ENCODE data around the gene CAV2. TPM values are rescaled to one million over a fixed set of nuclear protein-coding genes. Genes with fewer than 3 reads are reported as not detected.

CAV2 gene
- total RNA-seq, 1 donor from 2014 or later: not detected

- no peak for TF ChIP-seq CTCF (IDR thresholded peaks at IDR 0.05)
- Mint-ChIP-seq H3K27ac (no peak overlapping the region), H3K27me3 (peaks cover 40% of the 10 kb centered on the region), H3K36me3 (ENCODE audit: low read depth) (no peaks in the 10 kb centered on the region), H3K4me1 (peaks cover 17% of the 10 kb centered on the region), H3K9me3 (no peaks in the 10 kb centered on the region), H3K4me3 (no peak overlapping the region)
- DNase-seq: no peak
- ChIA-PET CTCF (interaction anchor here (1.7 kb wide), 1 partner anchor 24 kb away, joined by 4 read pairs; no protein-coding TSS in a partner anchor), POLR2A (no interaction called here)
- intact Hi-C loops (cut with micrococcal nuclease): no loop called here
- no peak for ATAC-seq (ENCODE audit: low read depth)
Observed at GRCh38 chr7:116501425-116502167, 2.1 kb downstream of the CAV2 start.

- DNase-seq: no peak
- intact Hi-C loops (cut with micrococcal nuclease): no loop called here
- no peak for ATAC-seq (ENCODE audit: low read depth)
- H3K4me1 Mint-ChIP-seq: peaks cover 17% of the 10 kb centered on the region
- H3K27me3 Mint-ChIP-seq: peaks cover 36% of the 10 kb centered on the region
- CTCF ChIA-PET: interaction anchor here (1.7 kb wide), 1 partner anchor 23 kb away, joined by 4 read pairs; no protein-coding TSS in a partner anchor
- no peaks in the 10 kb centered on the region for H3K9me3 Mint-ChIP-seq
- no peaks in the 10 kb centered on the region for H3K36me3 Mint-ChIP-seq (ENCODE audit: low read depth)
- no peak overlapping the region for H3K4me3 Mint-ChIP-seq
- TF ChIP-seq CTCF (IDR thresholded peaks at IDR 0.05): no peak
- POLR2A ChIA-PET: no interaction called here
- H3K27ac Mint-ChIP-seq: no peak overlapping the region
Observed at GRCh38 chr7:116502201-116503096, 2.9 kb downstream of the CAV2 start.

- no peak overlapping the region for H3K27ac Mint-ChIP-seq
- intact Hi-C loops (cut with micrococcal nuclease): no loop called here
Observed at GRCh38 chr7:116503835-116504234, 4.3 kb downstream of the CAV2 start.

GRCh38 chr7:116505278-116505677 lies 5.7 kb downstream of the CAV2 start:
- H3K27me3 Mint-ChIP-seq: peaks cover 22% of the 10 kb centered on the region
- no peak for ATAC-seq (ENCODE audit: low read depth)
- no peak for TF ChIP-seq CTCF (IDR thresholded peaks at IDR 0.05)
- peaks cover 6% of the 10 kb centered on the region for H3K4me1 Mint-ChIP-seq
- intact Hi-C loops (cut with micrococcal nuclease): no loop called here
- H3K27ac Mint-ChIP-seq: no peak overlapping the region
- H3K9me3 Mint-ChIP-seq: no peaks in the 10 kb centered on the region
- DNase-seq: no peak
- ChIA-PET POLR2A (no interaction called here), CTCF (no interaction called here)
- H3K36me3 Mint-ChIP-seq (ENCODE audit: low read depth): no peaks in the 10 kb centered on the region
- no peak overlapping the region for H3K4me3 Mint-ChIP-seq

More at GRCh38 chr7:116503835-116504234, 4.3 kb downstream of the CAV2 start:
- Mint-ChIP-seq H3K4me1 (peaks cover 13% of the 10 kb centered on the region), H3K4me3 (no peak overlapping the region), H3K36me3 (ENCODE audit: low read depth) (no peaks in the 10 kb centered on the region), H3K27me3 (peaks cover 28% of the 10 kb centered on the region), H3K9me3 (no peaks in the 10 kb centered on the region)
- CTCF ChIA-PET: no interaction called here
- POLR2A ChIA-PET: no interaction called here
- DNase-seq: no peak
- no peak for TF ChIP-seq CTCF (IDR thresholded peaks at IDR 0.05)
- ATAC-seq (ENCODE audit: low read depth): no peak

GRCh38 chr7:116505823-116506222 lies 6.3 kb downstream of the CAV2 start:
- CTCF ChIA-PET: interaction anchor here (0.6 kb wide), 1 partner anchor 357 kb away, joined by 3 read pairs; no protein-coding TSS in a partner anchor
- no peaks in the 10 kb centered on the region for H3K9me3 Mint-ChIP-seq
- H3K4me3 Mint-ChIP-seq: no peak overlapping the region
- ATAC-seq (ENCODE audit: low read depth): no peak
- peaks cover under 1% of the 10 kb centered on the region for H3K4me1 Mint-ChIP-seq
- no peaks in the 10 kb centered on the region for H3K36me3 Mint-ChIP-seq (ENCODE audit: low read depth)
- no peak for DNase-seq
- TF ChIP-seq CTCF (IDR thresholded peaks at IDR 0.05): no peak
- POLR2A ChIA-PET: no interaction called here
- no peak overlapping the region for H3K27ac Mint-ChIP-seq
- intact Hi-C loops (cut with micrococcal nuclease): no loop called here
- peaks cover 17% of the 10 kb centered on the region for H3K27me3 Mint-ChIP-seq
